Glomerular endothelial cell (primary cell): ENCODE data around the gene DRAM1. TPM values are rescaled to one million over a fixed set of nuclear protein-coding genes. Genes with fewer than 3 reads are reported as not detected.
"Not testable (repeated sequence)": the region's sequence is repeated elsewhere in the genome, so short reads cannot be mapped to it uniquely, and the experiment has no call there.

Source experiments
- DNase-seq: peaks from one replicate; pipeline ENCODE4 v3.0.0-alpha.2; 2011; ENCODE audit warnings: low read depth, low spot score; ENCODE audit errors: extremely low read depth
- total RNA-seq: library from RNA; depleted of rRNA; stranded (reverse); fragments of >200 nt; gene quantifications from 2 replicates; pipeline ENCODE4 v1.2.3, GENCODE V29; 2015

The DRAM1 gene
- total RNA-seq, 1 donor from 2014 or later, result 50.1 TPM

DNA sequence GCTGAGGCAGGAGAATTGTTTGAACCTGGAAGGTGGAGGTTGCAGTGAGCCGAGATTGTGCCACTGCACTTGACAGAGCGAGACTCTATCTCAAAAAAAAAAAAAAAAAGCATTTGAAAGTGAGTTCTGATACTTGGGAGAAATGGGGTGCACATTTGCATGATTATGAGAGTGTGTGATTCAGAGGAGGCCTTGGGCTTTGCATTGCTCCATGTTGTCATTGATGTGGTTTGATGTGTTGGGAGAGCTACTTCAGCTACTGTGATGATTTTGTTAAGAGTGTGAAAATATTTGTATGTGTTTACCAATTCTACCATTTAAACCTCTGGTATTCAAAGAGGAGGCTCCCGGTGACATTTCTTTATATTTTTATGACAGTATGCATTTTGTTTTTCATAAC is 24.4 kb downstream of the DRAM1 start:
- DNase-seq, result no peak

DNA sequence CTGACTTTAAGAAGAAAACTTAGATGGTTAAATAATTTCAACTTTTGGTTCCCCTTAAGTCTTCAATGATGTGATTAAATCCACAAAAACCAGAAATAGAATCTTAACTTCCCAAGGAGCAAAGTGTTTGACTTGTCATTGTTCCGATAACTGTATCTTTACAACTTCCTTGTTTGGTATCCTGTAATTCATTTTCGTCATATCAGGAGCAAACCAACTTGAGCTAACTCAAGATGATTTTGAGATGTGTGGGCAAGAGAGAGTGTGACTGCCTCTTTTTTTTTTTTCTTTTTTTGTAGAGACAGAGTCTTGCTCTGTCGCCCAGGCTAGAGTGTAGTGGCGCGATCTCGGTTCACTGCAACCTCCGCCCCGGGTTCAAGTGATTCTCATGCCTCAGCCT is 25.3 kb downstream of the DRAM1 start:
- no peak for DNase-seq

DNA sequence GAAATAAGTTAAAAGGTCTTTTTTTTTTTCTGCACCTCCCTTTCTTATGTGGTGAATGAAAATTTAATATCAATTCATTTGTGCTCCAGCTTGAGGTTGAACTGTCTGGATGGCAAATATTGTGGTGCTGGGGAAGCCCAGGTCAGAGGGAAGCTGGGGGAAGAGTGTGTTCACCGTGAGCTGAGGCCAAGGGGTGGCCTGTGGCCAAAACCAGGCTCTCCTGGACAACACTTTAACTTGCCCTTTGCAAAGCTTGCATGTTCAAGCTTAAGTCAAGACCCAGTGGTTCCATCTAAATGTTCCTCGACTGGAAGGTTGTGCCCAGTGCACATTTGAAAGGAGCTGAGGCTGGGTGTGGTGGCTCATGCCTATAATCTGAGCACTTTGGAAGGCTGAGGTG is 28.8 kb downstream of the DRAM1 start:
- DNase-seq, result no peak

DNA sequence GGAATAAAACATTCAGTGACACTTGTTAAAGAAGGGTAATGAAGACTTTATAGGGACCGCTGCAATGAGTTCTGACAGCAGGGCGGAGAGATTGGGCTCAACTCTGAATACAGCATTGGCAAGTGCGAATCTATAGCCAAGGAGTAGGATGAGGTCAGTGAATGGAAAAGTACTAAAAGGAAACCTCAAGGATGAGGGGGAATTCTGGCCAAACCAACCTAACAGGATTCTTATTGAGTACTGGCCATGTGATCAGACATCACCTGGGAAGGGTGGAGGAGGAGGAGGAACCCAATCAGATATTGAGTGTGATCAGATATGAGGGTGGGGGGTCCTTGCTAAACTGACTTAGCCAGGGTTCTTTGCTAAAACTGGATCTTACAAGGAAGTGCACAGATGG is 31.0 kb downstream of the DRAM1 start:
- no peak for DNase-seq

DNA sequence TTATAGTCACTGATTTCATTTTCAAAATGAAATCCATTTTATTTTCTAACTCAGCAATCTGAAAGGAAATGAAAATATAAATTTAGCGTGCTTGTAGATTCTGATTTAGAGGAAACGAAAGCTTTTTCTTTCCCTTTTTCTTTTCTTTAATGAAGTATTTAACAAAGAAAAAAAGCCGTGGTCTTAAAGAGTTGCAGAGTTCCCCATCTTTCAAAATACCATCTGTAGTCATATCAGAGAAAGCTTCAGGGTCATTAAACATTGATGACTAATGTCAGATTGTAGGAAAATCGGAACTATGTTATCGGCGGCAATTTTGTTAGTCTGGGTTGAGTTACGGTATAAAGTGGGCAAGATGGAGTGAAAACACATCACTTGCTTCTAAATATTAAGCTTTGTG is 32.3 kb downstream of the DRAM1 start:
- DNase-seq, result no peak

DNA sequence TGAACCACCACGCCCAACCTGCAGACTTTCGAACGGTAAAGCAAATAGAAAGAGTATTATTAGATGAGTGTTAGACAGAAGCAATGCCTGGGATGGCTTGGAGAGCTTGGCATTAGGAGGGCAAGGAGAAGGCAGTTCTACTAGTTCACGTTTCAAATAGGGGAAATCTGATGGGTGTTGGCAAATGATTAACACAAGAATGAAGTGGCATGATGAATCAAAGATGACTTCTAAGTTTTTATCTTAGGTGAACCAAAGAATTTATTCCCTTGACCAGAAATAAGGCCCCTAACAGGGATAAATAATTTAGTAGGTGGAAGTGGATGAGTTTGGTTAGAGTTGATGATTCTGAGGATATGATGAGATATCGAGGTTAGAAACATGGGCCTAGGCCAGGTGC is 38.5 kb downstream of the DRAM1 start:
- DNase-seq, result no peak

DNA sequence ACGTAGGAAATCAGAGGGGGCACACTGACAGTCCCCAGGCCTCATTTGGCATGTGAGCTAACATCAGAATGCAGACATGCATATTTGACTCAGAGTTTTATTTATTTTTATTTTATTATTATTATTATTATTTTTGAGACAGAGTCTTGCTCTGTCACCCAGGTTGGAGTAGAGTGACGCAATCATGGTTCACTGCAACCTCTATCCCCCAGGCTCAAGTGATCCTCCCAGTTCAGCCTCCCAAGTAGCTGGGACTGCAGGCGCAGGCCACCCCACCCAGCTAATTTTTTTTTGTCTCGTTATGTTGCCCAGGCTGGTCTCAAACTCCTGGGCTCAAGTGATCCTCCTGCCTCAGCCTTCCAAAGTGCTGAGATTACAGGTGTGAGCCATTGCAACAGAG is 41.4 kb downstream of the DRAM1 start:
- DNase-seq, result not testable (repeated sequence)

- DNase-seq, result no peak
These were observed 42.1 kb downstream of the DRAM1 start for GRCh38 chr12:101919447-101919846.

DNA sequence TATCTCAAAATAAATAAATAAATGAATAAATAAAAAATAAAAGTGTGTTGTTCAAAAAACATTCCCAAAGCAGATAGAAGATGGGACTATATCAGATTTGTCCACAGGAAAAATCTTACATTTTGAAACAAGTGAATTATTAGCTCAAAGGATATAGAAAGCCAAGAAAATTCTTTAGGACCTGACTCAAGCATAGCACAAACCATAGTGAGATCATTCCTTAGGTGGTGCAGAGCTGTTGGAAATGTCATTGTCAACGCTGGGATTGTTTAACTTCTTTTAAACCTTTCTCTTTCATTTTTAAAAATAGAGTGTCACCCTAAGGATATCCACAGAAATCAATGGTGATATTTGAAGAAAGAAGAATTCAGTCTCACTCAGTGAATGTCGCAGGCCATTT is 43.5 kb downstream of the DRAM1 start:
- no peak for DNase-seq

DNA sequence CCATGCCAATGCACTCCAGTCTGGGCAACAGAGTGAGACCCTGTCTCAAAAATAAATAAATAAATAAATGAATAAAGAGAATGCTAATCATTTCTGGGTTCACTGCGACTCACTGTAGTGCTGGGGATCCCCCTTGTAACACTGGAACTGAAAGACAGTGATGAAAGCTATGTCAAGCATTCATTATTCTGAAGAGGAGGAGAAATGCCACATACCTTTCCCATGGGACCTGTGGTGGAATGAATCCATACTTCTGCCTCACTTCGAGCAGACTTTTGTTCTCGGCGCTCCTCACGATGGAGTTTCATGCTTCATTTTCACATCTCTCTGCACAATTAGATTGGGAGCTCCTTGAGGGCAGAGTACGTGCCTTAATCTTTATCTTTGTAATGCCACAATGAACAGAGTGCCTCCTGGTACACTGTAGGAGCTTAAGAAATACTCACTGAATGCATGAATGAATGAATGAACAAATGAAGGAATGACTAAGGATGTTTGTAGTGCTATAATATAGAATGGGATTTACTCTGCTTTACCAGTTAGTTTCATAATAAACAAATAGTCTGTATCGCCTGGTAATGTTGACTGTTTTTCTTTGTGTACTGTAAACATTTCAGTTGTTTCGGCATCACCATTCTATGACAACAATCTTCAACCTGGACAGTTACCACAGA is 45.8 kb downstream of the DRAM1 start:
- DNase-seq, result no peak

DNA sequence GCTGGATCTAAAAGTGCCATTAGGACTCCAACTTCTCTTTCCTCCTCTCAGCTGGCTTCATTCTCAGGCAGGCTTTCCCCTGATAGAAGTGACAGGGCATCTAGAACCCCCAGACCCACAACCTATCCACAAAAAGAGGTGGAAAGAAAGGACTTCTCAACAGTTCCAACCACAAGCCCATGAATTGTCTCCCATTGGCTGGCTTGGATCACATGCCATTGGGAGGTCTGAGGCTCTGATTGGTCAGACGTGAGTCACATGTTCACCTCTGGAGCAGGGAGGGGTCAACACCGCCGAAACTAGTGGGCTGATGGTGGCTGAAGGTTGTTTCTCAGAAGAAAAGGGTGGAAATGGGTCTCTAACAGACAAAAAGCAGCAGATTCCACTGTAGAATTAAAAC is 47.2 kb downstream of the DRAM1 start:
- no peak for DNase-seq

GRCh38 chr12:101925361-101925760 is 48.0 kb downstream of the DRAM1 start:
- DNase-seq, result no peak

DNA sequence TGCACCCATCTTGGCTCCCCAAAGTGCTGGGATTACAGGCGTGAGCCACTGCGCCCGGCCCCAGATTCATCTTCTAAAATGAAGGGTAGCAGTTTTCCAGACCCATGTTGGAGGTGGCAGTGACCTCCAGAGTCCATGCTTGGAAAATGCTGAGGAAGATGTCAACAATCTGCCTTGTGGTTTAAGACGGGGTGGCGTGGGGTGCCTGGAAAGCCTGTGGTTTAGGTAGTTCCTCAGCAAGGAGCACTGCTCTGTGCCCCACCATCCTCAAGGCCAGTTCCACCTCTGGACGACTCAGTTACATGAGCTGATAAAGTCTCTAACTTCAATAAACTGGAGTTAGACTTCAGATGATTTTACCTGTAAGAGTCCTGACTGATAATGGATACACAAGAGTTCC is 48.6 kb downstream of the DRAM1 start:
- no peak for DNase-seq

GRCh38 chr12:101927036-101927435 is 49.7 kb downstream of the DRAM1 start:
- DNase-seq, result no peak

GRCh38 chr12:101927999-101928398 is 50.6 kb downstream of the DRAM1 start:
- no peak for DNase-seq

- DNase-seq, result no peak
These were observed 51.2 kb downstream of the DRAM1 start for GRCh38 chr12:101928556-101928955.

DNA sequence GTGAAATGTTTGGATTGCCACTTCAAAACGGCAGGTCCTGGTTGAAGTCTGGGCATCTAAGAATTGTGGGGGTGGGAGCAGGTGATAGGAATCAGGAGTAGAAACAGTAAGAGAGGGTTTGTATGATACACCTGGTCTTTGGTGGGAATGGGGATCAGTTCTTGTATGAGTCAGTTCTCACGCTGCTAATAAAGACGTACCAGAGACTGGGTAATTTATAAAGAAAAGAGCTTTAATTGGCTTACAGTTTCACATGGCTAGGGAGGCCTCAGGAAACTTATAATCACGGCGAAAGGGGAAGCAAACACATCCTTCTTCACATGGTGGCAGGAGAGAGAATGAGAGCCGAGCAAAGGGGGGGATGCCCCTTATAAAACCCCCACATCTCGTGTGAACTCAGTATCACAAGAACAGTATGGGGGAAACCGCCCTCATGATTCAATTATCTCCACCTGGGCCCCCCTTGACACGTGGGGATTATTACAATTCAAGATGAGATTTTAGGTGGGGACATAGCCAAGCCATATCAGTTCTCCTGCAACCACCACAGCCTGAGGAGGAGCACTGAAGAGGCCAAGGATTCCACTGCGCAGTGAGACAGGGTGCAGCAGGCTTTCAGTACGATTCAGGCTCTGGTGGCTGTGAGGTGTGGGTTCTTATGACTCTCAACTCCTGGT is 52.1 kb downstream of the DRAM1 start:
- DNase-seq, result no peak

DNA sequence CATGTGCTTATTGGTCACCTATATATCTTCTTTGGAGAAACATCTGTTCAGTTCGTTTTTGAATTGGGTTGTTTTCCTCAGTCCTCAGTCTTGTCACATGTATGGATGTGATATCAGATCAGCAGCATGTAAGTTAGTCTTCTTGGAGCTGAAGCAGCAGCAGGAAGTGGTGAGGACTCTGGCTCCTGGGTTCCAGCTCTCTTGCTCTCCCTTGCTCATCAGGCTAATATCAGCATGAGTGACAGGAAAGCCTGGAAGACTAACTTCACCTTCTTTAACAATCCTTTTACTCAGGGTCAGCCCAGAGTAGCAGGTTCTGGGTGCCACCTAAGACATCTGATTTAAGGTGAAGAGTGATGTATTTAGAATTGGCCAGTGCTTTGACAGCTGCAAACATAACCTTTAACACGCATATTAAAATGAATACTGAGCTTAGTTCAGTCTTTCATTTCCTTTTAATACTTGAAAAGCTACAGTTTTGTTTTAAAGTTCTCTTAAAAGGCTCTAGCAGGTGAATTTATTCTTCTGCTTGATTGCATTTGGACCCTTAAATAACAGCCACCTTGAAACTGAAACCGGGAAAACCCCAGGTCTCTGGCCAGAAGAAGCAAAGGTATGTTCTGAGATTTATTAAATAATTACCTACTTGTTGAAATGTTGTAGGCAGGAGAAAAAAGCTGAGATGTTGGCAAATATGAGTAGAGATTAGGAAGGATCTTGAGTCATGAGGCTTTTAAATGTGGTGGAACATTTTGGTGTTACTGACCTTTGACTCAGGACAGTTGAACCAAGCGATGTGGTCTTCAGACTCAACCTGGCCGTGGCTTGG is 54.3 kb downstream of the DRAM1 start:
- no peak for DNase-seq

GRCh38 chr12:101933866-101934514 is 56.6 kb downstream of the DRAM1 start:
- no peak for DNase-seq

- DNase-seq, result peak; percentile 41
These were observed 58.7 kb downstream of the DRAM1 start for GRCh38 chr12:101935890-101936746.
